Mesodermal cell (in vitro differentiated cells): ENCODE results near the gene ALK.

Source experiments
- H3K27ac ChIP-seq: 2 replicates; pipeline ENCODE4 v1.7.0; 2013; ENCODE audit warnings: mild to moderate bottlenecking, low read depth, low read length, moderate library complexity; ENCODE audit not compliant: severe bottlenecking
- H3K36me3 ChIP-seq: 2 replicates; pipeline ENCODE4 v1.7.1; 2013; ENCODE audit warnings: mild to moderate bottlenecking, low read length, moderate library complexity; ENCODE audit not compliant: control insufficient read depth, insufficient read depth
- H3K4me1 ChIP-seq: one replicate; pipeline ENCODE4 v1.7.1; 2013; ENCODE audit warnings: mild to moderate bottlenecking, low read length; ENCODE audit not compliant: insufficient read depth, control insufficient read depth, poor library complexity, severe bottlenecking
- H3K4me3 ChIP-seq: 2 replicates; pipeline ENCODE4 v1.7.0; 2013; ENCODE audit warnings: low read length, control low read depth, mild to moderate bottlenecking; ENCODE audit not compliant: insufficient read depth, poor library complexity, severe bottlenecking; ENCODE audit errors: extremely low read depth
- H3K9me3 ChIP-seq: 2 replicates; pipeline ENCODE4 v1.7.1; 2013; ENCODE audit warnings: mild to moderate bottlenecking, low read length, moderate library complexity; ENCODE audit not compliant: control insufficient read depth
- WGBS, 2 experiments: methylation state at CpG; one replicate each; pipeline ENCODE4 v1.1.5; 2013; ENCODE audit warnings: missing lambda C conversion rate in 2 of 2; ENCODE audit not compliant: insufficient coverage in 2 of 2; 5-methylcytosine and 5-hydroxymethylcytosine counted together

ALK gene

DNA sequence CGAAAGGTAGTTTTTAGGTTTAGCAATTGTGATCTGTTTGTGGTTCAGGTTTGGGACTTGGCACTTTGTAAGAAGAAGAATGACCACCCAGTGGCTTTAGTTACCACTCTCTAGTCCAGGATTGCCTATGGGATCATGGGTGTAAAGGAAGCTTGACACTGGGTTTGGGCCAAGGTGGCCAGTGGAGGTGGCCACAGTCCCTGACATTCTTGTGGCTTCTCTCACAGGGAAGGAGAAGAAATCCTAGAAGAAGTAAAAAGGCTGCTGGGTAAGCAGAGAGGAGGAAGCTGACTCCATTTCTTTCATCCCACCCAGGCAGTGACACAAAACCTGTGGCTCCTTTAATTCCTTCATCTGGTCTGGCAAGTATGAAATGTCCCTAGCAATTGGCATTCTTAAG, 411.5 kb downstream of the ALK start:
- no peak overlapping the region for H3K27ac ChIP-seq
- 71 to 89% methylated on average over 1 of the region's 1 CpG for WGBS, 2 experiments
- no peak overlapping the region for H3K4me3 ChIP-seq
- no peaks in the 10 kb centered on the region for H3K4me1 ChIP-seq
- H3K36me3 ChIP-seq: no peaks in the 10 kb centered on the region
- H3K9me3 ChIP-seq: no peaks in the 10 kb centered on the region

DNA sequence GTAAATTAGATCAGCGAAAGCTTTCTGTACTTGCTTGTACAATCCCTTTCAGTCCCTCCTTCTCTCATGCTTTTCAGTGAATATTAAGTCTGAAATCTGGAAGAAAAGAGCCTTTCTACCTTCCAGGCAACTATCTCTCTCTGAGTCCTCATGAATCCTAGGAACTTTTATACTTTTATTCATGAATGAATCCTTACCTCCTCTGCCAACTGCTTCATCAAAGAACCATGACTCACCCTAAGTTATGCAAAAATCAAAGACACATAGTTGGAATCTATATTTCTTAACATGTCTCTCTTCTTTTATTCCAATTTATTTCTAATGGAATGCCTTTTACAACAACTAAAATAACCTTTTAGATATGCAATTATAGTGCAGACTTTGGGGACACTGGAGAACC, 412.0 kb downstream of the ALK start:
- H3K4me3 ChIP-seq: no peak overlapping the region
- no peaks in the 10 kb centered on the region for H3K9me3 ChIP-seq
- H3K36me3 ChIP-seq: no peaks in the 10 kb centered on the region
- H3K27ac ChIP-seq: no peak overlapping the region
- no CpG with 5 or more reads among the region's 1 CpG for WGBS, 2 experiments
- no peaks in the 10 kb centered on the region for H3K4me1 ChIP-seq

DNA sequence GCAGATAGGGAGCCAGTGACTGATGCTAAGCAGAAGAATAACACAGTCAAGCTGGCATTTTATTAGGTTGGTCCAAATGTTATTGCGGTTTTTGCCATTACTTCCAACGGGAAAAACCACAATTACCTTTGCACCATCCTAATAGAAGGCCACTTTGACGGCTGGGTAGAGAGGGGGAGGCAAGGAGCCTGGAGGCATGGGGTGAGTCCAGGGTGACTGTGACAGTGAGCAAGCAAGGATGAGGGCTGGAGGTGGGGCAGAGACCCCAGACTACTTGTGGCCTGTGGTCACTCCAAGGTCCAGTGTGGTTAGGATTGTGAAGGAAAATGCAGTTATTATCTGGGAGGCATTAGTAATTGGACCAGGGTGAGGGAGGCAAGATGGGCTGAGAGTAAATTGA, 416.6 kb downstream of the ALK start:
- no peaks in the 10 kb centered on the region for H3K36me3 ChIP-seq
- H3K9me3 ChIP-seq: no peaks in the 10 kb centered on the region
- WGBS, 2 experiments: 86% methylated on average over 1 of the region's 3 CpGs; no CpG with 5 or more reads in 1 of the 2 experiments
- no peaks in the 10 kb centered on the region for H3K4me1 ChIP-seq
- no peak overlapping the region for H3K27ac ChIP-seq
- no peak overlapping the region for H3K4me3 ChIP-seq

DNA sequence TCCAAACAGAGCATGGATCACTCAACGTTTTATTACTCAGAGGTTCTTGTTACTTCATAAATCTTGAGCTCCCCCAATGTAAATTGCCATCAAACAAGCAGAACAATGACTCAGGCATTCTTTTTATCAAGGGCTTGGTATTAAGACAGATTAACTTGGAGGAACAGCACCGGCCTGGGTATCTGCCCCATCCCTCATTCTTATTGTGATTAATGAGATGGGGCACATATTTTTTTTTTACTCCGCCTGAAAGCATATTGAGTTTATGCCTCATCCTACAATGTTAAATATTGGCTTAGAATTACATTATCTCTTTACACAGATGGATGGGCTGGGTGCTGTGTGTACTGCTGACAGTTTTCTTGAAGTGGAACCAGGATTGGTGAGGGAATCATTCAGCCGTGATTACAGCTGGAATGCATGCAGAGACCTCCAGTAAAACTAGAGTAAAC, 418.9 kb downstream of the ALK start:
- 69 to 83% methylated on average over 2 of the region's 4 CpGs for WGBS, 2 experiments
- Histone ChIP-seq H3K27ac (no peak overlapping the region), H3K36me3 (no peaks in the 10 kb centered on the region), H3K4me3 (no peak overlapping the region), H3K9me3 (no peaks in the 10 kb centered on the region), H3K4me1 (no peaks in the 10 kb centered on the region)

DNA sequence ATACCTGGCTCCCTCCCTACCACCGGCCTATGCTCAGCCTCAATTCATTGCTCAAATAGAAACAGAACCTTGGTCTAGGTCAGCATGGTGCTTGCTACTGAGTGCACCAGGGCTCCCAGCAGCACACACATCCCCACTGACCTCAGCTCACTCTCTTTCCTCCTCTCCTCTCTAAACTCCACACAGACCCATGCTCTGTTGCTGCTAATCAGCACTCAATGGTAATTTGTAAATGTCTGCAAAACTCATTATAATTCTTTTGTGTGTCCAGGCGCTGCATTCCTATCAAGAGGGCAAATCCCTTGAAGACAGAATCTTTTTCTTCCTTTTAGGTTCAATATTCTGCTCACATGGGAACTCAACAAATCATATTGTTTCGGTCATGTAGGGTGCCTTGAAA, 424.0 kb downstream of the ALK start:
- Histone ChIP-seq H3K27ac (no peak overlapping the region), H3K4me3 (no peak overlapping the region)
- 93 to 100% methylated on average over 1 to 2 of the region's 3 CpGs for WGBS, 2 experiments

DNA sequence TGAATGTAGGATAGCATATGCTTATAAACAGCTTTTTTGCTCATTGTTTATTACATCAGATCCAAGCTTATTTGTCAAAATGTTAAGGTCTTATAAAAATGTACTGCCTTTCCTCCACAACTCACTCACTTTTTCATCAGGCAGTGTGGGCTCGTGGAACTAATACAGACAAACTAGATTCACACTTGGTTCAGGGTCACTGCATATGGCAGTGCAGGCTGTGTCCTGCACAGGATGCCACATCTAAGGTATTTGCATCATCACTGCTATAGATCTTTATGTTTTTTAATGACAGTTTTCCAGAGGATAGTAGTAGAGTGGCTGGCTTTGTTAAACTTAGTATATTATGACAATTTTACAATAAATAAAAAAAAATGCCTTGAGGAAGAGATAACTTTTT, 425.2 kb downstream of the ALK start:
- Histone ChIP-seq H3K9me3 (no peaks in the 10 kb centered on the region), H3K27ac (no peak overlapping the region), H3K4me1 (peaks cover 2% of the 10 kb centered on the region), H3K36me3 (no peaks in the 10 kb centered on the region), H3K4me3 (no peak overlapping the region)
- 78 to 86% methylated on average over 1 of the region's 1 CpG for WGBS, 2 experiments

More for the DNA sequence above, 424.0 kb downstream of the ALK start:
- H3K4me1 ChIP-seq: peaks cover 2% of the 10 kb centered on the region
- no peaks in the 10 kb centered on the region for H3K36me3 ChIP-seq
- no peaks in the 10 kb centered on the region for H3K9me3 ChIP-seq

DNA sequence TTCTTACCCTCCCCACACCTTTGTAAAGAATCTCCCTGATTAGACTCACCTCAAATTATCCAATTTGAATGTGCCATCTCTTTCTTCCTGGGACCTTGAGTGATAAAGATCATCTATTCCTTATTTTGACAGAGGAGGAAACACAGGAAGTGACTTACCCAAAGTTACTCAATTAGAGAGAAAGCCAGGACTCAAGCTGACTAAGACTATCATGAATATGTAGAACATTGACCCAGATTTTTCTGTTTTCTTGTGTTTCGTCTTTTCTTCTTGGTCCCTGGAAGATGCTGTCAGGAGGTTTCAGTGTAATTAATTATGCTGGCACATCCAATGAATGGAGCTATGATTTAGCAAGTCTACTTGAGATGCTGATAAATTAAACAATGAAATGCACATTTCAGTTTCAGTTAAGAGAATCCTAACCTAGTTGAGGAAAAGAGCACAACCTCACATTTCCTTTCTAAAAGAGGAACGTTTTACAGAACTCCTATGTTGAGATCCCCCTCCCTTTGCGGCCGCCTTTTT, 425.8 kb downstream of the ALK start:
- WGBS, 2 experiments: 89% methylated on average over 2 of the region's 4 CpGs; no CpG with 5 or more reads in 1 of the 2 experiments

DNA sequence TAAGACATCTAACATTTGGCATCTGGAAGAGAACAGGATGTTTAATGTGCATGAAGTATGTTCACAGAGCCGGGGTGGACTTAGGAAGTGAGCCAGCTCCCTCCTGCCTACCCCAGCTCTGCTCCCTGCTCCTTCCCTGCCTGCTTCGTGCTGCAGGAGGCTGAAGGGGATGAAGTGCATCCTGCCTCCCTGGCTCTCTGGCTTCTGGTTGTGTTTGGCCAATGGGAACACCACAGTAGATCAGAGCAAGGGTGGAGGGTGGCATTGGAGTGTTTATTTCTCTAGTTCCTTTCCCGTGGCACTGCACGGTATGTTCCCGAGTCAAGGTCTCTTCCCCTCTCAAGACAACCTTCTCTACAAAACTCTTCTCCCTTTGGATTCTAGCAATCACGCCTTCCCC, 426.3 kb downstream of the ALK start:
- Histone ChIP-seq H3K36me3 (no peaks in the 10 kb centered on the region), H3K27ac (no peak overlapping the region), H3K4me3 (no peak overlapping the region), H3K4me1 (peaks cover 2% of the 10 kb centered on the region), H3K9me3 (no peaks in the 10 kb centered on the region)
- WGBS, 2 experiments: 79 to 90% methylated on average over 2 to 3 of the region's 6 CpGs

More for the DNA sequence above, 425.8 kb downstream of the ALK start:
- no peak overlapping the region for H3K27ac ChIP-seq
- no peaks in the 10 kb centered on the region for H3K9me3 ChIP-seq
- peaks cover 2% of the 10 kb centered on the region for H3K4me1 ChIP-seq
- H3K36me3 ChIP-seq: no peaks in the 10 kb centered on the region
- no peak overlapping the region for H3K4me3 ChIP-seq

DNA sequence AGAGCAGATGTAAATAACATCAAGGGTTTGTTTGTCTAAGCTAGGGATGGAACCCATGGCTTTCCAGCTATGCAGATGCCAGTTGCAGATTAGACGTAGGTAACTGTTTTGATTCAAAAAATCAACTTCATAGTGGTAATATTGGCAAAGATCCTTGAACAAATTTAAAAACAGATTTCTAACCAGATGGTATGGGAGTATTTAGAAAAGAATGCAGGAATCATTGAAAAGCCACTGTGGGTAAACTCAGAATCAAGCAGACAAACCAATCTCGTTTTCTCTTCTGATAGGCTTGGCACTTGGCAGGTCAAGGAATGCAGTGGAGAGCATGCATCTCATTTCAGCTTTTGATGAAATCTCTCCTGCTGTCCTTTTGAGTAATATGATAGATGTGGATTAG, 428.7 kb downstream of the ALK start:
- H3K4me3 ChIP-seq: no peak overlapping the region

DNA sequence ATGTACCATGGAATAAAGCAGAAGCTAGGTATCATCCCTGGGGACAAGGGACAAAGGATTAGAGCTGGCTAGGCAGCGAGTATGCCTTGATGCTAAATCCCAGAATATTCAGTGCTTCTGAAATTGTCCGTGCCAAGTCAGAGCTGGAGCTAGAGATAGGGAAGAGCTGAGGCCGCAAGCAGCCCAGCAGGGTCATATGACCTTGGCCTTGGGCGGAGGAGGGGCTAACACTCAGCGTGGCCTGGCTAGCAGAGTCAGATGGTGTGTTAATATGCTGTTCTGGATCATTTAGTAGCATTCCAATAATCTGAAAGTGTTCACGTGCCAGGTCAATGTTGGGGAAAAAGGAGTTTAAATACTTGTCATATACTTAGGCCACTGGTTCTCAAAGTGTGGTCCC, 431.3 kb downstream of the ALK start:
- no peaks in the 10 kb centered on the region for H3K36me3 ChIP-seq
- H3K9me3 ChIP-seq: no peaks in the 10 kb centered on the region
- H3K27ac ChIP-seq: no peak overlapping the region
- 88 to 92% methylated on average over 6 of the region's 6 CpGs for WGBS, 2 experiments
- H3K4me3 ChIP-seq: no peak overlapping the region
- peaks cover 9% of the 10 kb centered on the region for H3K4me1 ChIP-seq

More for the DNA sequence above, 428.7 kb downstream of the ALK start:
- peaks cover 2% of the 10 kb centered on the region for H3K4me1 ChIP-seq
- no peak overlapping the region for H3K27ac ChIP-seq
- no peaks in the 10 kb centered on the region for H3K36me3 ChIP-seq
- H3K9me3 ChIP-seq: no peaks in the 10 kb centered on the region
- WGBS, 2 experiments: 92 to 100% methylated on average over 1 of the region's 2 CpGs

DNA sequence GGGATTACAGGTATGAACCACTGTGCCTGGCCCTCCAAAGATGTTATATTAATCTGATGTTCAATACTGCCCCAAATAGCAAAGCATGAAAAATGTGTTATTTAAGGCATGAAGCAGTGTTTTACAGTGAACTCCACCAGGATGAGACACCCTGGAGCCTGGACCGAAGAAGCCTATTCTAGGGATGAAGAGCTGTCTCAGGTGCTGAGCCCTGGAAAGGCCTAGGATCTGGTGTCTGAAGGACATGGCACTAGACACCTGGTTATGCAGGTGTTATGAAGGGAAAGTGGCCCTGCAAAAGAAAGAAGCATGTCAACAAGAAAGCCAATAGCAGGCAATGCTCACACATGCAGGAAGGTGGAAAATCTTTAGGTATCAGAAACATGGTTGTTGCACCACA, 431.8 kb downstream of the ALK start:
- H3K4me1 ChIP-seq: peaks cover 14% of the 10 kb centered on the region
- no peak overlapping the region for H3K4me3 ChIP-seq
- WGBS, 2 experiments: 92 to 100% methylated on average over 1 of the region's 1 CpG
- H3K27ac ChIP-seq: no peak overlapping the region
- H3K36me3 ChIP-seq: no peaks in the 10 kb centered on the region
- no peaks in the 10 kb centered on the region for H3K9me3 ChIP-seq
